H7 (cell line): ENCODE results near the gene AKR1B1. TPM values are rescaled to one million over a fixed set of nuclear protein-coding genes. Genes with fewer than 3 reads are reported as not detected.

Experiments
- DNase-seq: peaks from one replicate; pipeline ENCODE4 v3.0.0; 2012
- H3K27me3 ChIP-seq: 2 replicates; pipeline ENCODE4 v1.6.0; 2011; ENCODE audit warnings: mild to moderate bottlenecking, low read length; ENCODE audit not compliant: control insufficient read depth, insufficient read depth
- H3K36me3 ChIP-seq: replicated peaks from 2 replicates; pipeline ENCODE4 v1.5.1; 2011; ENCODE audit warnings: low read length; ENCODE audit not compliant: control insufficient read depth, insufficient read depth
- H3K4me3 ChIP-seq: 2 replicates; pipeline ENCODE4 v1.5.1; 2011; ENCODE audit warnings: low read depth, mild to moderate bottlenecking, control low read depth, low read length, moderate library complexity; ENCODE audit not compliant: insufficient read depth
- total RNA-seq: library from RNA; depleted of rRNA; stranded (reverse); fragments of >200 nt; shearing (Covaris generic); gene quantifications from 2 replicates; pipeline ENCODE4 v1.2.3, GENCODE V29; 2014; rRNA removed

The AKR1B1 gene
- total RNA-seq, 1 experiment from 2014 or later, result 120 TPM

DNA sequence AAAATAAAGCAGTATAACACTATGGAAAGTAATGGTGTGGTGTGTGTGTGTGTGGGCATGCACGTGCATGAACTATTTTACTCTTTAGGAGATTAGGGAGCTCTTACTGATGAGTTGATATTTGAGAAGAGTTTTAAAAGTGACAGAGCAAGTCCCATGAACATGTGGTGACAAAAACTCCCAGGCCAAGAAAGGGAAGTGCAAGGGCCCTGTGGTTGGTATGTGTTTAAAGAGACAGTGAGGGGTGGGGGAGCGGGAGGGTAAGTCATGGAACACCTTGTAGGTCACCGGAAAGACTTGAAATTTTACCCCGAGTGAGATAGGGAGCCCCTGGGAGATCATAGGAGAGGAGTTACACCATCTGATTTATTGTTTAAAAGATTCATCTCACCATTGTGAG lies 63.3 kb downstream of the AKR1B1 start:
- no peaks in the 10 kb centered on the region for H3K36me3 ChIP-seq
- no peaks in the 10 kb centered on the region for H3K27me3 ChIP-seq
- no peak for DNase-seq
- H3K4me3 ChIP-seq, result no peak overlapping the region

GRCh38 chr7:134394056-134394455 lies 64.8 kb downstream of the AKR1B1 start:
- Histone ChIP-seq H3K27me3 (no peaks in the 10 kb centered on the region), H3K4me3 (no peak overlapping the region), H3K36me3 (no peaks in the 10 kb centered on the region)
- DNase-seq, result no peak

Other genes with a start within 250 kb of the AKR1B1 start
- 18.5 and 18.6 TPM in 2 replicates for gene SLC35B4, start 142.2 kb downstream of the AKR1B1 start, total RNA-seq
- not detected in 2 replicates for gene AKR1B10, start 68.5 kb upstream of the AKR1B1 start, total RNA-seq
- not detected in 2 replicates for gene AKR1B15, start 90.0 kb upstream of the AKR1B1 start, total RNA-seq
- 14.9 and 19.6 TPM in 2 replicates for gene BPGM, start 187.8 kb upstream of the AKR1B1 start, total RNA-seq